ENCODE results near the gene RNF224. TPM values are rescaled to one million over a fixed set of nuclear protein-coding genes. Genes with fewer than 3 reads are reported as not detected.

RNF224 gene
- total RNA-seq, 1 experiment from 2014 or later: not detected

GRCh38 chr9:137278061-137278701, 50.9 kb downstream of the RNF224 start:
- Histone ChIP-seq H3K27me3 (no peaks in the 10 kb centered on the region), H3K36me3 (no peaks in the 10 kb centered on the region), H3K4me3 (no peak overlapping the region), H3K9me3 (no peaks in the 10 kb centered on the region)
- DNase-seq: no peak

Other genes starting within 250 kb of the RNF224 start
- not detected in 2 replicates for gene PTGDS, start 250.0 kb upstream of the RNF224 start, total RNA-seq (2014; rRNA removed; shearing (Covaris generic); ENCODE audit: low replicate concordance)
- gene LCNL1, start 244.5 kb upstream of the RNF224 start, total RNA-seq (2014; rRNA removed; shearing (Covaris generic); ENCODE audit: low replicate concordance): not detected in 2 replicates
- gene PAXX, start 235.1 kb upstream of the RNF224 start, total RNA-seq (2014; rRNA removed; shearing (Covaris generic); ENCODE audit: low replicate concordance): 27.5 and 63.0 TPM in 2 replicates
- not detected in 2 replicates for gene CLIC3, start 230.9 kb upstream of the RNF224 start, total RNA-seq (2014; rRNA removed; shearing (Covaris generic); ENCODE audit: low replicate concordance)
- 10.9 and 11.7 TPM in 2 replicates for gene ABCA2, start 199.3 kb upstream of the RNF224 start, total RNA-seq (2014; rRNA removed; shearing (Covaris generic); ENCODE audit: low replicate concordance)
- not detected in 2 replicates for gene FUT7, start 195.4 kb upstream of the RNF224 start, total RNA-seq (2014; rRNA removed; shearing (Covaris generic); ENCODE audit: low replicate concordance)
- 86.9 and 253 TPM in 2 replicates for gene NPDC1, start 181.3 kb upstream of the RNF224 start, total RNA-seq (2014; rRNA removed; shearing (Covaris generic); ENCODE audit: low replicate concordance)
- gene ENTPD2, start 173.4 kb upstream of the RNF224 start, total RNA-seq (2014; rRNA removed; shearing (Covaris generic); ENCODE audit: low replicate concordance): not detected in 2 replicates
- gene SAPCD2, start 156.9 kb upstream of the RNF224 start, total RNA-seq (2014; rRNA removed; shearing (Covaris generic); ENCODE audit: low replicate concordance): 20.8 and 32.5 TPM in 2 replicates
- gene UAP1L1, start 150.0 kb upstream of the RNF224 start, total RNA-seq (2014; rRNA removed; shearing (Covaris generic); ENCODE audit: low replicate concordance): 8.2 and 12.2 TPM in 2 replicates
- gene MAN1B1, start 140.5 kb upstream of the RNF224 start, total RNA-seq (2014; rRNA removed; shearing (Covaris generic); ENCODE audit: low replicate concordance): 77.1 and 83.1 TPM in 2 replicates
- gene DPP7, start 112.8 kb upstream of the RNF224 start, total RNA-seq (2014; rRNA removed; shearing (Covaris generic); ENCODE audit: low replicate concordance): 53.6 and 57.8 TPM in 2 replicates
- not detected in 2 replicates for gene GRIN1, start 88.3 kb upstream of the RNF224 start, total RNA-seq (2014; rRNA removed; shearing (Covaris generic); ENCODE audit: low replicate concordance)
- gene LRRC26, start 57.5 kb upstream of the RNF224 start, total RNA-seq (2014; rRNA removed; shearing (Covaris generic); ENCODE audit: low replicate concordance): not detected in 2 replicates
- not detected in 2 replicates for gene TMEM210, start 55.4 kb upstream of the RNF224 start, total RNA-seq (2014; rRNA removed; shearing (Covaris generic); ENCODE audit: low replicate concordance)
- 31.1 and 34.6 TPM in 2 replicates for gene ANAPC2, start 38.9 kb upstream of the RNF224 start, total RNA-seq (2014; rRNA removed; shearing (Covaris generic); ENCODE audit: low replicate concordance)
- 161 and 267 TPM in 2 replicates for gene SSNA1, start 38.8 kb upstream of the RNF224 start, total RNA-seq (2014; rRNA removed; shearing (Covaris generic); ENCODE audit: low replicate concordance)
- gene TPRN, start 26.8 kb upstream of the RNF224 start, total RNA-seq (2014; rRNA removed; shearing (Covaris generic); ENCODE audit: low replicate concordance): 6.2 and 12.0 TPM in 2 replicates
- 33.5 and 61.7 TPM in 2 replicates for gene TMEM203, start 21.9 kb upstream of the RNF224 start, total RNA-seq (2014; rRNA removed; shearing (Covaris generic); ENCODE audit: low replicate concordance)
- gene NDOR1, start 21.8 kb upstream of the RNF224 start, total RNA-seq (2014; rRNA removed; shearing (Covaris generic); ENCODE audit: low replicate concordance): 2.0 and 5.7 TPM in 2 replicates
- gene RNF208, start 5.3 kb upstream of the RNF224 start, total RNA-seq (2014; rRNA removed; shearing (Covaris generic); ENCODE audit: low replicate concordance): not detected in 2 replicates
- gene CYSRT1, start 2.3 kb upstream of the RNF224 start, total RNA-seq (2014; rRNA removed; shearing (Covaris generic); ENCODE audit: low replicate concordance): 0.89 and 1.5 TPM in 2 replicates
- not detected in 2 replicates for gene SLC34A3, start 3.4 kb downstream of the RNF224 start, total RNA-seq (2014; rRNA removed; shearing (Covaris generic); ENCODE audit: low replicate concordance)
- 577 and 829 TPM in 2 replicates for gene TUBB4B, start 13.8 kb downstream of the RNF224 start, total RNA-seq (2014; rRNA removed; shearing (Covaris generic); ENCODE audit: low replicate concordance)
- not detected in 2 replicates for gene STPG3, start 23.8 kb downstream of the RNF224 start, total RNA-seq (2014; rRNA removed; shearing (Covaris generic); ENCODE audit: low replicate concordance)
- 56.3 and 75.6 TPM in 2 replicates for gene NELFB, start 27.8 kb downstream of the RNF224 start, total RNA-seq (2014; rRNA removed; shearing (Covaris generic); ENCODE audit: low replicate concordance)
- 2.3 and 2.9 TPM in 2 replicates for gene TOR4A, start 50.2 kb downstream of the RNF224 start, total RNA-seq (2014; rRNA removed; shearing (Covaris generic); ENCODE audit: low replicate concordance)
- gene NRARP, start 74.8 kb downstream of the RNF224 start, total RNA-seq (2014; rRNA removed; shearing (Covaris generic); ENCODE audit: low replicate concordance): 0.16 TPM in 1 of 2 replicates, not detected in the other
- 1.2 TPM in 2 replicates for gene EXD3, start 195.7 kb downstream of the RNF224 start, total RNA-seq (2014; rRNA removed; shearing (Covaris generic); ENCODE audit: low replicate concordance)
- not detected in 2 replicates for gene NOXA1, start 195.9 kb downstream of the RNF224 start, total RNA-seq (2014; rRNA removed; shearing (Covaris generic); ENCODE audit: low replicate concordance)
- not detected in 2 replicates for gene ENTPD8, start 213.9 kb downstream of the RNF224 start, total RNA-seq (2014; rRNA removed; shearing (Covaris generic); ENCODE audit: low replicate concordance)
- gene NSMF, start 231.8 kb downstream of the RNF224 start, total RNA-seq (2014; rRNA removed; shearing (Covaris generic); ENCODE audit: low replicate concordance): 21.7 and 29.1 TPM in 2 replicates

All from MG63 (cell line).